ENCODE measurements around the gene CAMTA1.

Gene CAMTA1

DNA sequence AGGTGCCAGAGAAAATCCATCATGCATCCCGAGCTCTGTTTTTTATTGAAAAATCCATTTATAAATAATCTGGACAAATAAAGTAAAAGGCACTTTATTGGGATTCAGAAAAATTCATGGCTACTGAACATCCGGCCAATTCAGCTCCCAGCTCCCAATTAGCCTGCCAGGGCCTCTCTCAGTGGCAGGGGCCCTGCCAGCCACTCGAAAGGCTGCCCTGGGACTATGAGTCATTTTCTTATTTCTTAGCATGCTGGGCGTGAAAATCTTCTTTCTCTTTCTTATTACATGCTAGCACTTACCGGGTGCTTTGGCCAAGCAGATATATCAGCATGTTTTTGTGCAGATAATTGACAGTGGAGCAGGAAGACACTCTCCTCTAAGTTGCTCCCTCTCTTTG lies 283.3 kb downstream of the CAMTA1 start:
- no peak for TF ChIP-seq CTCF (conservative IDR thresholded peaks at IDR 0.05; ENCODE audit: low read depth, low read length)
- DNase-seq (ENCODE audit: low read depth) = no peak
- no peak overlapping the region for H3K4me3 ChIP-seq (ENCODE audit: low read depth, low read length)

GRCh38 chr1:7069931-7070330 lies 284.7 kb downstream of the CAMTA1 start:
- H3K4me3 ChIP-seq (ENCODE audit: low read depth, low read length) = peak overlapping the region; percentile 44
- TF ChIP-seq CTCF (conservative IDR thresholded peaks at IDR 0.05; ENCODE audit: low read depth, low read length) = no peak
- DNase-seq (ENCODE audit: low read depth) = peak; percentile 6

DNA sequence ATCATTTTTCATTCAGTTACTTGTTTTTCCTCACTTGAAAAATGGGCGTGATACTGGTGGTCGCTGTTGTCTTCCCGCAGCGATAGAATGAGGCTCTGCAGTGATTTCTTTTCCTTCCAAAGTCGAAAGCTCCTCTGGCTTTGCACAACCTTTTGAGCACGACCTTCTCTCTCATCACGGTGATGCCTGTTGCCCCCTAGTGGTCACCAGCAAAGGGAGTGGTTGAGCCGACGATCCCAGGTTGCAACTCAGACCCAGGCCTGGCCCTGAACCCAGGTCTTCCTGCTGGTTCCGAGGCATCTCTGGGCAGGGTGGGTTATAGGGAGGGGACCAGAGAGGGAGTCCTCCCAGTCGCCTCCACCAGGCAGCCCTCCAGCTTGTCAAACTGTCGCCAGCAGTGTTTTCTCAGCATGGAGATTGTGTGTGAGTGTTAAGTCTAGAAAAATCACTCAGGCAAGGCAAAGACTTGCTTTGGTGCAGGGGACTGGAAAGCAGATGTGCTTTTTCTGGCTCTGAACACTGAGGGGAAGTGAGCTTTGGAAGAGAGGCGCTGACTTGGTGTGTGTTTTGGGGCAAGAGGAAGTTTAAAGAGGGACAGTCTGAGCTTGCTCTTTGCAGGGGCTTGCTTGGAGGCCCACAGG lies 285.3 kb downstream of the CAMTA1 start:
- peak overlapping the region; percentile 44 for H3K4me3 ChIP-seq (ENCODE audit: low read depth, low read length)
- TF ChIP-seq CTCF (conservative IDR thresholded peaks at IDR 0.05; ENCODE audit: low read depth, low read length) = peak; percentile 97
- peak; percentile 80 for DNase-seq (ENCODE audit: low read depth)

DNA sequence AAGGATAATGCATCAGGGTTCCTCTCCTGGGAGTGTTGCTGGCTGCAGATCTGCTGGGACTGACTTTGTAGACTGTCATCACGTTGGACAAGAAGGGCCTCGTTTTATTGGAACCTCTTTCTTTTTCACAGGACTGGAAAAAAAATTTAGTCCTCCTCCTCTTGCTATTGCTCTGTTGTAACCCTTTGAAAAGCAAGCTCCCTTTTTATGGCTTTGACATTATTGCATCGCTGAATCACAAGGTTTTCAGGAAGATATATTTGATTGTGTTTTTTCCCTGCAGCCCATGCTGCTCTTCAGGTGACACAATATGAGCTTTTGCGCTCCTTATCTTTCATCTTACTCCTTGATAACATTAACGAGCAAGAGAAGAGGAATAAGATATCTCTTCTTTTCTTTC lies 290.9 kb downstream of the CAMTA1 start:
- no peak overlapping the region for H3K4me3 ChIP-seq (ENCODE audit: low read depth, low read length)
- DNase-seq (ENCODE audit: low read depth) = no peak

GRCh38 chr1:7076572-7076971 lies 291.3 kb downstream of the CAMTA1 start:
- no peak for TF ChIP-seq CTCF (conservative IDR thresholded peaks at IDR 0.05; ENCODE audit: low read depth, low read length)
- H3K4me3 ChIP-seq (ENCODE audit: low read depth, low read length) = no peak overlapping the region
- DNase-seq (ENCODE audit: low read depth) = no peak

More for the DNA sequence above, 290.9 kb downstream of the CAMTA1 start:
- TF ChIP-seq CTCF (conservative IDR thresholded peaks at IDR 0.05; ENCODE audit: low read depth, low read length) = no peak

- no peak for TF ChIP-seq CTCF (conservative IDR thresholded peaks at IDR 0.05; ENCODE audit: low read depth, low read length)
- no peak for DNase-seq (ENCODE audit: low read depth)
- no peak overlapping the region for H3K4me3 ChIP-seq (ENCODE audit: low read depth, low read length)
Observed at GRCh38 chr1:7077136-7077535, 291.9 kb downstream of the CAMTA1 start.

GRCh38 chr1:7077970-7078369 lies 292.7 kb downstream of the CAMTA1 start:
- no peak overlapping the region for H3K4me3 ChIP-seq (ENCODE audit: low read depth, low read length)
- TF ChIP-seq CTCF (conservative IDR thresholded peaks at IDR 0.05; ENCODE audit: low read depth, low read length) = no peak
- DNase-seq (ENCODE audit: low read depth) = no peak

Data from choroid plexus epithelial cell (primary cell).